Brain microvascular endothelial cell (primary cell): ENCODE data around the gene SLC37A2.

Source experiments
- DNase-seq: peaks from one replicate; pipeline ENCODE4 v3.0.0-alpha.2; 2020
- H3K27ac ChIP-seq: fragments of 250-450 bp; sonication (Bioruptor Pico); 2 replicates; pipeline ENCODE4 v1.5.1; 2020; ENCODE audit warnings: mild to moderate bottlenecking, moderate library complexity
- H3K27me3 ChIP-seq: fragments of 250-450 bp; sonication (Bioruptor Pico); replicated peaks from 2 replicates; pipeline ENCODE4 v1.5.1; 2020; ENCODE audit warnings: mild to moderate bottlenecking
- H3K36me3 ChIP-seq: fragments of 250-450 bp; sonication (Bioruptor Pico); replicated peaks from 2 replicates; pipeline ENCODE4 v1.5.1; 2020; ENCODE audit warnings: mild to moderate bottlenecking
- H3K4me3 ChIP-seq: 2 replicates; pipeline ENCODE4 v1.5.1; 2011; ENCODE audit warnings: low read depth, mild to moderate bottlenecking, control low read depth, low read length, moderate library complexity
- CTCF ChIP-seq: IDR thresholded peaks from 2 replicates; pipeline ENCODE4 v1.5.1; 2011; ENCODE audit warnings: low read depth, mild to moderate bottlenecking, moderate library complexity, low read length, control low read depth, inconsistent platforms; ENCODE audit errors: missing control alignments
- in situ Hi-C: cut with HindIII; loops from 2 replicates; pipeline ENCODE4 v1.10.0; 2017; ENCODE audit warnings: low sequenced_read_pairs, low pct_ligation_motif_present

Gene SLC37A2

GRCh38 chr11:125056931-125057692 lies 6.0 kb upstream of the SLC37A2 start:
- no peak overlapping the region for H3K4me3 ChIP-seq
- H3K27ac ChIP-seq, result no peak overlapping the region
- DNase-seq, result no peak
- in situ Hi-C loops, result no loop called here
- no peaks in the 10 kb centered on the region for H3K36me3 ChIP-seq
- no peak for TF ChIP-seq CTCF
- no peaks in the 10 kb centered on the region for H3K27me3 ChIP-seq

- Histone ChIP-seq H3K4me3 (no peak overlapping the region), H3K27me3 (no peaks in the 10 kb centered on the region), H3K36me3 (no peaks in the 10 kb centered on the region), H3K27ac (no peak overlapping the region)
- in situ Hi-C loops, result no loop called here
- no peak for TF ChIP-seq CTCF
- DNase-seq, result no peak
Measured at GRCh38 chr11:125057693-125058016, 5.5 kb upstream of the SLC37A2 start.

- H3K36me3 ChIP-seq, result no peaks in the 10 kb centered on the region
- no peak overlapping the region for H3K4me3 ChIP-seq
- TF ChIP-seq CTCF, result no peak
- no peak overlapping the region for H3K27ac ChIP-seq
- in situ Hi-C loops, result no loop called here
- no peak for DNase-seq
- no peaks in the 10 kb centered on the region for H3K27me3 ChIP-seq
Measured at GRCh38 chr11:125061281-125061680, 1.8 kb upstream of the SLC37A2 start.

GRCh38 chr11:125062218-125062930 lies 731 bp upstream of the SLC37A2 start:
- DNase-seq, result no peak
- Histone ChIP-seq H3K27me3 (no peaks in the 10 kb centered on the region), H3K36me3 (no peaks in the 10 kb centered on the region), H3K27ac (no peak overlapping the region), H3K4me3 (peak overlapping the region; percentile 76)
- in situ Hi-C loops, result no loop called here
- TF ChIP-seq CTCF, result no peak

- no peaks in the 10 kb centered on the region for H3K27me3 ChIP-seq
- no peak overlapping the region for H3K27ac ChIP-seq
- no peak for DNase-seq
- no peaks in the 10 kb centered on the region for H3K36me3 ChIP-seq
- TF ChIP-seq CTCF, result no peak
- in situ Hi-C loops, result no loop called here
- peak overlapping the region; percentile 76 for H3K4me3 ChIP-seq
Measured at GRCh38 chr11:125063429-125064043, 431 bp downstream of the SLC37A2 start.
